Measurements from ENCODE around the gene DCTN4. TPM values are rescaled to one million over a fixed set of nuclear protein-coding genes. Genes with fewer than 3 reads are reported as not detected.

DCTN4 gene
- total RNA-seq, 1 experiment from 2014 or later = 43.9 TPM

- TF ChIP-seq STAT6 (CRISPR knock-in tag; conservative IDR thresholded peaks at IDR 0.05; ENCODE audit: low read depth) = no peak
- TF ChIP-seq TEAD1 (CRISPR knock-in tag; IDR thresholded peaks at IDR 0.05) = no peak
- TF ChIP-seq E2F4 (CRISPR knock-in tag; IDR thresholded peaks at IDR 0.05; ENCODE audit: borderline replicate concordance, low read depth) = no peak
Observed at GRCh38 chr5:150689120-150689519, 69.7 kb downstream of the DCTN4 start (continued).

GRCh38 chr5:150676578-150676977 lies 82.2 kb downstream of the DCTN4 start:
- Mint-ChIP-seq H3K4me3 (no peak overlapping the region), H3K4me1 (peaks cover 18% of the 10 kb centered on the region), H3K36me3 (peaks cover 3% of the 10 kb centered on the region), H3K27ac (no peak overlapping the region), H3K27me3 (ENCODE audit: low read depth) (no peaks in the 10 kb centered on the region; the same call in 1 of the 2 replicates), H3K9me3 (no peaks in the 10 kb centered on the region)
- ChIA-PET POLR2A (no interaction called here), CTCF (no interaction called here)
- DNase-seq (ENCODE audit: low spot score) (no peak), ATAC-seq (no peak)
- TF ChIP-seq MYBL2 (CRISPR knock-in tag; IDR thresholded peaks at IDR 0.05) = no peak
- no peak for TF ChIP-seq PREB (CRISPR knock-in tag; IDR thresholded peaks at IDR 0.05; ENCODE audit: borderline replicate concordance)
- no peak for TF ChIP-seq ZBTB43 (CRISPR knock-in tag; IDR thresholded peaks at IDR 0.05)
- no peak for TF ChIP-seq NFYB (CRISPR knock-in tag; conservative IDR thresholded peaks at IDR 0.05; ENCODE audit: low read depth)
- no peak for TF ChIP-seq TEAD1 (CRISPR knock-in tag; IDR thresholded peaks at IDR 0.05)
- no peak for TF ChIP-seq ZNF263 (CRISPR knock-in tag; IDR thresholded peaks at IDR 0.05; ENCODE audit: low read depth)
- no peak for TF ChIP-seq FOXP4 (CRISPR knock-in tag; IDR thresholded peaks at IDR 0.05)
- no peak for TF ChIP-seq JAZF1 (CRISPR knock-in tag; IDR thresholded peaks at IDR 0.05)
- TF ChIP-seq E2F4 (CRISPR knock-in tag; IDR thresholded peaks at IDR 0.05; ENCODE audit: borderline replicate concordance, low read depth) = no peak
- TF ChIP-seq SP1 (CRISPR knock-in tag; conservative IDR thresholded peaks at IDR 0.05) = no peak
- no peak for TF ChIP-seq ZNF532 (CRISPR knock-in tag; IDR thresholded peaks at IDR 0.05; ENCODE audit: borderline replicate concordance)
- TF ChIP-seq ZNF121 (CRISPR knock-in tag; IDR thresholded peaks at IDR 0.05) = no peak
- TF ChIP-seq ZMAT4 (CRISPR knock-in tag; IDR thresholded peaks at IDR 0.05) = no peak
- no peak for TF ChIP-seq ZNF423 (CRISPR knock-in tag; IDR thresholded peaks at IDR 0.05)
- no peak for TF ChIP-seq ZNF416 (CRISPR knock-in tag; IDR thresholded peaks at IDR 0.05)
- no peak for TF ChIP-seq CDX4 (CRISPR knock-in tag; IDR thresholded peaks at IDR 0.05; ENCODE audit: borderline replicate concordance)
- TF ChIP-seq ESRRA (CRISPR knock-in tag; IDR thresholded peaks at IDR 0.05; ENCODE audit: borderline replicate concordance) = no peak
- no peak for TF ChIP-seq ELF4 (CRISPR knock-in tag; IDR thresholded peaks at IDR 0.05; ENCODE audit: low read depth)
- TF ChIP-seq CBFB (CRISPR knock-in tag; IDR thresholded peaks at IDR 0.05; ENCODE audit: low read depth) = no peak

Data from WTC11 (cell line).